ENCODE data around the gene FADS2. TPM values are rescaled to one million over a fixed set of nuclear protein-coding genes. Genes with fewer than 3 reads are reported as not detected.

FADS2 gene
- total RNA-seq, 1 experiment from 2014 or later = 17.1 TPM

DNA sequence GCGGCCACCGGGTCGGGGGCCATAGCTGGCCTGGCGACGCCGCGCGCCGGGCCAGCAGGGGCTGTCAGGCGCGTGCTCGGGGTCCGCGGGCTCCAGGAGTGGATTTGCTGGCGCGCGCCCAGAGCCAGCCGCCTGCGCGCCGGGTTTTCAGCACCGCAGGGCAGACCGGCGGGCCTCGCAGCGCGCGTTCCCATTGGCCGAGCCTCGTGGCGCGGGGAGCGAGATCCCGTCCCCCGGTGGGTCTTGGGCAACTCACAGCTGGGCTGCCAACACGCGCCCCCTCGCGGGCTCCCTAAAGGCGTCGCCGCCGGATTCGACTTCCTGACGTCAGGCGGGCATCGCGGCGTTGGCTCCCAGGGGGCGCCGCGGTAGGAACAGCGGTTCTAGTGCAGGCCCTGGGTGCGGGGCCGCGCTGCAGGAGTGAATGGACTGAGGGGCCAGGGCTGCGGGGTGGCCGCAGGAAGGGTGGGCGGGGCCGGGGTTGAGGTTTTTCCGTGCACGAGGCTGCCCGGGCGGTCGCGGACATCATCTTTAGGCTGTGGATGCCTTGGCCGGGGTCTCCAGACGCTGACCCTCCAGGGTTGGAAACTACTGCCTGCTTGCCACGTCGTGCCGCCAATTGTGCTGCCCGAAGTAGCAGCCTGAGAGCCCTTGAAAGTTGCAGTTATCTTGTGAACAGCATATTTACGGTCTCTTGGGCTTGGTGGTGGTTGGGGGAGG, 11.2 kb upstream of the FADS2 start, which contains the start of gene FADS1 (continued):
- TF ChIP-seq, protein P1, sequence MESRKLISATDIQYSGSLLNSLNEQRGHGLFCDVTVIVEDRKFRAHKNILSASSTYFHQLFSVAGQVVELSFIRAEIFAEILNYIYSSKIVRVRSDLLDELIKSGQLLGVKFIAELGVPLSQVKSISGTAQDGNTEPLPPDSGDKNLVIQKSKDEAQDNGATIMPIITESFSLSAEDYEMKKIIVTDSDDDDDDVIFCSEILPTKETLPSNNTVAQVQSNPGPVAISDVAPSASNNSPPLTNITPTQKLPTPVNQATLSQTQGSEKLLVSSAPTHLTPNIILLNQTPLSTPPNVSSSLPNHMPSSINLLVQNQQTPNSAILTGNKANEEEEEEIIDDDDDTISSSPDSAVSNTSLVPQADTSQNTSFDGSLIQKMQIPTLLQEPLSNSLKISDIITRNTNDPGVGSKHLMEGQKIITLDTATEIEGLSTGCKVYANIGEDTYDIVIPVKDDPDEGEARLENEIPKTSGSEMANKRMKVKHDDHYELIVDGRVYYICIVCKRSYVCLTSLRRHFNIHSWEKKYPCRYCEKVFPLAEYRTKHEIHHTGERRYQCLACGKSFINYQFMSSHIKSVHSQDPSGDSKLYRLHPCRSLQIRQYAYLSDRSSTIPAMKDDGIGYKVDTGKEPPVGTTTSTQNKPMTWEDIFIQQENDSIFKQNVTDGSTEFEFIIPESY (IDR thresholded peaks at IDR 0.05; ENCODE audit: extremely low read depth, insufficient replicate concordance, low read length) = peak; percentile 68
- TF ChIP-seq TCF7L2 (IDR thresholded peaks at IDR 0.05; ENCODE audit: borderline replicate concordance, extremely low read depth, insufficient read depth, insufficient read length) = peak; percentile 39
- TF ChIP-seq YY1 (IDR thresholded peaks at IDR 0.05; ENCODE audit: extremely low read depth, insufficient replicate concordance, low read depth, low read length) = peak; percentile 18
- no peak for TF ChIP-seq SIN3A (IDR thresholded peaks at IDR 0.05; ENCODE audit: low read depth)
- no peak for TF ChIP-seq RAD21 (IDR thresholded peaks at IDR 0.05; ENCODE audit: low read depth)
- TF ChIP-seq ZNF274 (IDR thresholded peaks at IDR 0.05; ENCODE audit: low read depth, low read length) = no peak
- no peak for TF ChIP-seq EGR1 (IDR thresholded peaks at IDR 0.05; ENCODE audit: low read depth)

DNA sequence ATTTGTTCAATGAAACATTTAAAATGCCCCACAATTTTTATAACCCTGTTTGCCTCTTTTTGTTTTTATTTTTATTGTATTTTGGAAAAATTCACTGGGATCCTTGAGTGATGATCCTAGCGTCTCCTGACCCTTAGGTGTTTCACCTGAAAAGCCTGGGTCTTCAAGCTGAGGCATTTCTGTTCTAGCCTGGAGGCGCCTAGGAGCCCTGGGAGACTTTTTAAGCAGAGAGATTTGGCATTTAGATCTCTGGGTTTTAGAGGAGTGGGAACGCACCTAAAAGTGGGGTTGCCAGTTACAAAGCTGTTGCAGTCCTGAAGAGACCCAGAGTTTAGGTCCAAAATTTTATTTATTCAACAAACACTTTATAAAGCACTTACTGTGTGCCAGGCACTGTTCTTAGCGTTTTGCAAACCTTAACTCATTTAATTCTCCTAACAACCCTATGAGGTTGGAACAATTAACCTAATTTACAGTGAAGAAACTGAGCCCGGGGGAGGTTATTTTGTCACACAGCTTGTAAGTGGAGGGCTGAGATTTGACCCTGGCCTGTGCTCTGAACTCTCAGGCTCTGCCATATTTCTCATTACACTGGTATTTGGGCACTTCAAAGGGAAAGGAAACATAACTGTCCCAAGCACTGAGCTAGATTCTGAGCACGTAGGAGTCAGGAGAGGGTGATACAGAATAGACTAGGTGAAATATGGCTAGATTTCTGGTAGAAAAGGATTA, 10.5 kb upstream of the FADS2 start:
- H3K9me2 ChIP-seq (ENCODE audit: insufficient read depth) = no peaks in the 10 kb centered on the region
- RAD21 ChIA-PET (ENCODE audit: low non-redundant PET in 1 of 2, low total read pairs in 2 of 2, uncharacterized antibody in 2 of 2, unreplicated experiment in 2 of 2) = no interaction called here
- peak overlapping the region; percentile 98 for H3K9ac ChIP-seq (ENCODE audit: low read length)
- peak overlapping the region; percentile 85 to 89 for H3K4me3 ChIP-seq (replicated peaks in 1 of 2; ENCODE audit: low read depth in 1 of 2, low read length in 2 of 2)
- no peaks in the 10 kb centered on the region for H3K27me3 ChIP-seq (ENCODE audit: insufficient read depth, low read length)
- peaks cover 9% of the 10 kb centered on the region for H3K79me2 ChIP-seq (ENCODE audit: insufficient read depth, low read length)
- no peak for DNase-seq (ENCODE audit: low read depth, low spot score)
- H2AFZ ChIP-seq (ENCODE audit: low read depth, low read length, poor library complexity, severe bottlenecking) = no peak overlapping the region
- TF ChIP-seq CBX3 (IDR thresholded peaks at IDR 0.05; ENCODE audit: low read depth) (no peak), EZH2 (IDR thresholded peaks at IDR 0.05) (no peak), SRF (IDR thresholded peaks at IDR 0.05; ENCODE audit: low read depth) (no peak), ZNF274 (IDR thresholded peaks at IDR 0.05; ENCODE audit: low read depth, low read length) (no peak), RAD21 (IDR thresholded peaks at IDR 0.05; ENCODE audit: low read depth) (no peak)
- H4K20me1 ChIP-seq (ENCODE audit: insufficient read depth) = no peaks in the 10 kb centered on the region
- peak overlapping the region; percentile 80 for H3K4me2 ChIP-seq (ENCODE audit: low read length)
- H3K27ac ChIP-seq (ENCODE audit: low read depth, low read length) = peak overlapping the region; percentile 96
- POLR2A ChIA-PET = interaction anchor here (0.6 to 3.5 kb wide), 3 partner anchors 12 to 228 kb away, joined by 3 to 15 read pairs (median 3); no protein-coding TSS in a partner anchor
- peaks cover 32 to 57% of the 10 kb centered on the region in 2 experiments for H3K4me1 ChIP-seq (ENCODE audit: control insufficient read depth in 1 of 2, insufficient read depth in 2 of 2, low read length in 2 of 2)
- H3K9me3 ChIP-seq (ENCODE audit: control insufficient read depth in 1 of 2, insufficient read depth in 1 of 2, low read depth in 1 of 2, low read length in 2 of 2) = no peaks in the 10 kb centered on the region
- BruUV-seq (replicated peaks) = TSS peak; percentile 69
- CTCF ChIA-PET = interaction anchor here (1.0 to 4.0 kb wide), 3 partner anchors 21 to 264 kb away, joined by 3 to 22 read pairs (median 4); no protein-coding TSS in a partner anchor
- no peaks in the 10 kb centered on the region; a peak in 1 of 4 replicates for H3K36me3 ChIP-seq (ENCODE audit: control insufficient read depth in 1 of 2, insufficient read depth in 2 of 2, low read length in 2 of 2)
- intact Hi-C loops (cut with micrococcal nuclease) = no loop called here
- no peak for ATAC-seq

All from HCT116 (cell line).